Caki2 (cell line): ENCODE data around the gene PCK2. TPM values are rescaled to one million over a fixed set of nuclear protein-coding genes. Genes with fewer than 3 reads are reported as not detected.
"Not testable (repeated sequence)": the region's sequence is repeated elsewhere in the genome, so short reads cannot be mapped to it uniquely, and the experiment has no call there.

ENCODE experiments used
- DNase-seq: peaks from one replicate; pipeline ENCODE4 v3.0.0-alpha.2; 2015; ENCODE audit warnings: low read depth
- in situ Hi-C: cut with HindIII; loops from 2 replicates; pipeline ENCODE4 v1.10.0; 2016; ENCODE audit warnings: low sequenced_read_pairs, low pct_unique_long_range_greater_than_20kb, mixed read lengths
- total RNA-seq: library from RNA; depleted of rRNA; stranded (reverse); fragments of >200 nt; shearing (Covaris generic); gene quantifications from 2 replicates; pipeline ENCODE4 v1.2.3, GENCODE V29; 2014; ENCODE audit warnings: low replicate concordance; rRNA removed

PCK2 gene
- total RNA-seq: 19.5 and 54.7 TPM in 2 replicates

GRCh38 chr14:24093901-24094840 lies at the start of gene PCK2:
PCK2 (plus strand) TSS chr14:24094311; CDS start chr14:24094406, 95 bp downstream.
- peak; percentile 89 for DNase-seq
- in situ Hi-C loops: no loop called here

DNA sequence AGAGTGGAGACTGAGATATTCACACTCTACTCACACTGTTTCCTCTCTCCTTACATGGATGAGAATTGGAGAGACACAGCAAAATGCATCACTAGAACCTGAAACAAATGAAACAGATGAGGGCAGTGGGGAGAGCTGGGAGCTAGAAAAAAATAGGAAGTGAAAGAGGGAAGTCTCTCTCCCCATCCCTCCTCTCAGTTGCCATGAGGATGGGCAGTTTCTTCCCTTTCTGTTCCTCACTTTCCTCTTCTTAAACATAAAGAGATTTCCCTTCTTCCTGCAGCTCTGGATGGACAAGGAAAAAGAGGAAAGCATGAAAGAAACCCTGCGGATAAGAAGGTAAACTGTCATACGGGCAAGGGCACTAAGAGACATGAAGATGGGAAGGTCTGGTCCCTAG lies 45.1 kb upstream of the PCK2 start:
- DNase-seq, in situ Hi-C loops: not testable (repeated sequence)

- in situ Hi-C loops, DNase-seq: not testable (repeated sequence)
These were observed 43.4 kb upstream of the PCK2 start for GRCh38 chr14:24050753-24051152.

GRCh38 chr14:24051176-24051788 lies 42.8 kb upstream of the PCK2 start:
- in situ Hi-C loops: no loop called here

DNA sequence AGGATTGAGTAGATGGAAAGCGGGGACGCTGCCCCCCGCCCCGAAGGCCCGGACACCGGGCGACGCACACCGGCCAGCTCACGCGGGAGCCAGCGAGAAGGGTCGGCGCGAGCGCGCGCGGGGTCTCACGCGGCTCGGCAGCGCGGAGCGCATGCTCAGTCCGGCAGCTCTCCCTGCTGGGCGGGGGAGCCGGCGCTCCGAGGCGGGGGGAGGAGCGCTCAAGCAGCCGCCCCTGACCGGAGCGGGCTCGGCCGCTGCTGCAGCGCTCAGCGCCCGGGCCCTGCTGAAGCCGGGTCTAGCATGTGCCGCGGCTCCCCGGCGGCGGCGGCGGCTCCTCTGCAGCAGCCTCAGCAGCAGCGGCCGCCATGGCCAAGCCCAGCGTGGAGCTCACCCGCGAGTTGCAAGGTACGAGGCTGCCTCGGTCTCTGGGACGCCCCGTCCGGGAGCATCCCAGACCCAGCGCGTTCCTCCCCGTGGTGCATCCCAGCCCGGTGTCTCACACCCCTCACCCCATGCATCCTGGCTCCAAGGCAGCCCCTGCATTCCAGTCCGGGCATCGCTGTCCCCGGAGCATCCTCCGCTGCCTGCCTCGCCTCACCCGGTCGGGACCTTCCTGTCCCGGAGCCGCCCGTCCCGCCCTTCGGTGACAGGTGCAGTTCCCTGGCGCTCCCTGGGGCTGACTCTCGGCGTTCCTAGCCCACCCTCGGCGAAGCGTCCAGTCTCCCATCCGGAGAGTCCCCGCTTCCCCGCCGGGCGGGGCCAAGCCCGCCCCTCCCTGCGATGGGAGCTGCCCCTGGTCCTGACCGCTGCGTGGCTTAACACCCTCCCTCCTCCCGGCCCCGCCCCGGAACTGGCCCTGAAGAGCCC lies 42.1 kb upstream of the PCK2 start, which contains the start of gene CARMIL3:
CARMIL3 (plus strand) TSS at position 221 of the 867 bp plus-strand sequence; CDS start at position 366, 145 bp downstream.
- in situ Hi-C loops: no loop called here
- peak; percentile 58 for DNase-seq

More at GRCh38 chr14:24051176-24051788, 42.8 kb upstream of the PCK2 start:
- no peak for DNase-seq

- in situ Hi-C loops: no loop called here
- no peak for DNase-seq
These were observed 41.2 kb upstream of the PCK2 start for GRCh38 chr14:24052656-24053547.

- in situ Hi-C loops: no loop called here
- no peak for DNase-seq
These were observed 40.4 kb upstream of the PCK2 start for GRCh38 chr14:24053548-24054323.

GRCh38 chr14:24054324-24054641 lies 39.8 kb upstream of the PCK2 start:
- in situ Hi-C loops: no loop called here

DNA sequence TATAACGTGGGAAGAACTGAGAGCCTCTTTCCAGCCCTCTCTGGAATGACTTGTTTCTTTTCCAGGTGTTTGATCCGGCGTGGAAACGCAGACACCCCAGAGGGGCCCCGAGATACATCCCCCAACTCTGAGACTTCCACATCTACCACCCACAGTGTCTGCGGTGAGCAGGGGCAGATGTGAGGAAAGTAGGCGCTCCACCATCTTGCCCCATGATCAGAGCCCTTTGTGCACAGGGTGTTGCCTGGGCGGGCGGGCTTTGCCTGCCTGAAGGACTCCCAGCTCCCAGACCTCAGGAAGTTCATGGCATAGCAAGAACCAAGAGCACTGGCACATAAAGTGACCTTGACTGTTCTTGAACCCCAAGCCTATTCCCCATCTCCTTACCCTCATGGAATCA lies 39.5 kb upstream of the PCK2 start:
- in situ Hi-C loops: no loop called here
- DNase-seq: no peak

More at GRCh38 chr14:24054324-24054641, 39.8 kb upstream of the PCK2 start:
- DNase-seq: no peak

DNA sequence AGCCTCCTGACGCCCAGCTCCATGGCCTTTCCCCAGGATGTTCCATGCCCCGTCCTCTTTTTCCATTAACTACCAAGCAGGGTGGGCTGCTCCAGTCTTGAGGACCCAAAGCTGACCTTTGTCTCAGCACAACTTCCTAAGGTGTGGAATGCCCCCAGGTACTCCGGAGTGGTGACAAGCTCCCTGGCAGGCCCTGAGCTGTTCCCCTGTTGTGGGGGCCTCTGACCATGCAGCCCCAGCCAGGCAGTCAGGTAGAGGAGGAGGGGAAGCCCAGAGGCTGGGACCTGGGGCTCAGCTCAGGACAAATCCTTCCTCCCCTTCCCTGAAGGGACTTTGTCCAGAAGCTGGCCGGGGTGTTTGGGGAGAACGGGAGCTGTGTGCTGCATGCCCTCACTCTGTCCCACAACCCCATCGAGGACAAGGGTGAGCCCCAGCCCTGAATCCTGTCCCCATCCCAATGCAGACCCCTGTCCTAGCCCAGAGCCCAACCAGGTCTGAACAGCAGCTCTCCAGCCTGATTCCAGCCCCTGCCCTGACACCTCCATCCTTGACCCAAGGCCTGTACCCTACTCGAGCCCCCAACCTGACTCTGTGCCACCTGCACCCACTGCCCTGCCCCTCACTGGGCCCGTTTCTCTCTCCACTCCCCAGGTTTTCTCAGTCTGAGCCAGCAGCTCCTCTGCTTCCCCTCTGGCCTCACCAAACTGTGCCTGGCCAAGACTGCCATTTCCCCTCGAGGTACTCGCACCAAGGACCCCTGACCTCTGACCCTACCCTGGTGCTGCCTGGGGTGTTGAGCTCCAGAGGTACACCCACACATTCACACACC lies 37.9 kb upstream of the PCK2 start:
- in situ Hi-C loops: no loop called here
- DNase-seq: no peak

DNA sequence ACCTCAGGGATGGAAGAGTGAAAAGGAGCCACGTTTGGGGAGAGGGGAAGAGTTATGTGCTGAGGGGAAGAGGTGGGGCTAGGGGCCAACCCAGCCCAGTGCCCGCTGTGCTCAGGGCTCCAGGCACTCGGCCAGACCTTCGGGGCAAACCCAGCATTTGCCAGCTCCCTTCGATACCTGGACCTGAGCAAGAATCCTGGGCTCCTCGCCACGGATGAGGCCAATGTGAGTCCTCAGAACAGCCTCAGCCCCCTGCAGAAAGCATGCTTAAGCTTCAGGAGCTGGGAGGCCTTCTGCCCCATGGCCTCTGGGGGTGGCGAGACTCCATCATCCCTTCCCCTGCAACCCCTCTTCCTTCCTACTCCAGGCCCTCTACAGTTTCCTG lies 37.3 kb upstream of the PCK2 start:
- in situ Hi-C loops: no loop called here
- DNase-seq: no peak

- in situ Hi-C loops: no loop called here
- no peak for DNase-seq
These were observed 36.8 kb upstream of the PCK2 start for GRCh38 chr14:24057271-24057670.

- DNase-seq: no peak
- in situ Hi-C loops: no loop called here
These were observed 36.2 kb upstream of the PCK2 start for GRCh38 chr14:24057867-24058259.

DNA sequence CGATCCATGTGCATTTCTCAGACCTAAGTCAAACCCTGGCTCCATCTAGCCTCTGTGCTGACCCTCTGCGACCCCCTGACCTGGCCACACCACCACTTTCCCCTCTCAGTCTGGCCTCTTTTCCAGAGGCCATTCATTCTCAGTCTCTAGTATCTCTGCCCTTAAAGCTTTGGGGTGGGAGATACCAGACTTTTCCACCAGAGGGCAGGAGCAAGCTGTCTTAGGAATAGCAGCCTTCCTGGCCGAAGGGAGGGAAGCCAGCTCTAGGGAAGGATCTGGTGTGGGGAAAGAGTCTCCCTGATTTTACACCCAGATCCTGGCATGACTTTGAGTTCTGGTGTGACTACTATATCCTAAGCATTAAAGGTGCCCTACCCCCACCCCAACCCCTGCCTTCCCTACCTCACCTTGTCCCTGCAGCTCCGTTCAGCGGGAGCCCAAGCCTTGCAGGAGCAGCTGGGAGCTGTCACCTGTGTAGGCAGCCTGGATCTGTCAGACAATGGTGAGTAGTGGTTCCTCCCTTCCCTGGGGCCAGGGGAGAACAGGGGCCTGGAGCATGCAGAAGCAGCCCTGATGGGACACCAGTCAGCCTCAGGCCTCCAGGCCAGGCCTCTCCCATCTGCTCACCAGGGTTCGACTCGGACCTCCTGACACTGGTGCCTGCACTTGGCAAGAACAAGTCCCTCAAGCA lies 35.7 kb upstream of the PCK2 start:
- peak; percentile 63 for DNase-seq
- in situ Hi-C loops: no loop called here

GRCh38 chr14:24058951-24059475 lies 35.1 kb upstream of the PCK2 start:
- in situ Hi-C loops: no loop called here
- DNase-seq: no peak
